SK-N-SH treated with all-trans-retinoic acid at 6 μM for 48 hours (cell line): Measurements from ENCODE around the gene AMFR.

Experiments used
- BACH2 ChIP-seq: fragments of 250-450 bp; sonication (Bioruptor Pico); IDR thresholded peaks from 2 replicates; pipeline ENCODE4 v1.9.0; 2021; ENCODE audit warnings: mild to moderate bottlenecking, borderline replicate concordance
- PPARA ChIP-seq: fragments of 250-450 bp; sonication (Bioruptor Pico); IDR thresholded peaks from 2 replicates; pipeline ENCODE4 v1.5.0; 2020; ENCODE audit warnings: mild to moderate bottlenecking, borderline replicate concordance
- ZFP3 ChIP-seq: fragments of 250-450 bp; sonication (Bioruptor Pico); IDR thresholded peaks from 2 replicates; pipeline ENCODE4 v1.5.0; 2020; ENCODE audit warnings: mild to moderate bottlenecking, moderate library complexity
- ZNF70 ChIP-seq: fragments of 450-650 bp; formaldehyde crosslinking; IDR thresholded peaks from 2 replicates; pipeline ENCODE4 v1.5.0; 2020; ENCODE audit warnings: mild to moderate bottlenecking, moderate library complexity

DNA sequence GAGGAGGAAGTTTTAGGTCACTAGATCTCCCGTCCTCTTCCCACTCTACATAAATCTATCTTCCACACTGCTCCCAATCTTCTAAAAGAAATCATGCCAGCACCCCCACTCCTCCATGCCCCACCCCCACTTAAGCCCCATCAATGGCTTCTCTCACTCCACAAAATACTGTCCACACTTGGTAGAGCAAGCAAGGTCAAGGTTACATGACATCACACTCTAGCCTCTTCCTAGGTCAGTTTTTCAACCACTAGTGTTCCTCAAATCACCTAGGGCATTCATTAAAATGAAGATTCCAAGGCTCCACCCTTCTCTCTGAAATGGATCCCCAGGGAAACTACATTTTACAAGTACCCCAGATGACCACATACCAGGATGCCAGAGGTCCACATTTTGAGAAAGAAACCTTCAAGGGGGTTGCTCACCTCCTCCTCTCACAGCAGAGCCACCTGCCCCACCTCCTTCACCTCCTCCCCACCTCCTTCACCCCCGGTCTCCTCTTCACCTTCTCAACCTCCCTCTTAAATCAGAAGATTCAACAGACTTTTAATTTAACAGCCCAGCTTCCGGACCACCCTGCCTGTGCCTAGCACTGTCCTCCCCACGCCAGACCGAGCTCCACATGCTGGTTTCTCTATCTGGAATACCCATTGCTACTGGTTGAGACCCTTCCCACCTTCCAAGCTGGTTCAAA, 3.2 kb downstream of the AMFR start:
- no peak for TF ChIP-seq PPARA
- TF ChIP-seq BACH2 (CRISPR knock-in tag) = no peak
- TF ChIP-seq ZNF70 = no peak
- no peak for TF ChIP-seq ZFP3
